ENCODE data around the gene VGLL4. TPM values are rescaled to one million over a fixed set of nuclear protein-coding genes. Genes with fewer than 3 reads are reported as not detected.

The VGLL4 gene
- total RNA-seq, 3 donors from 2014 or later: 42.5 to 51.3 (median 46.4) TPM

DNA sequence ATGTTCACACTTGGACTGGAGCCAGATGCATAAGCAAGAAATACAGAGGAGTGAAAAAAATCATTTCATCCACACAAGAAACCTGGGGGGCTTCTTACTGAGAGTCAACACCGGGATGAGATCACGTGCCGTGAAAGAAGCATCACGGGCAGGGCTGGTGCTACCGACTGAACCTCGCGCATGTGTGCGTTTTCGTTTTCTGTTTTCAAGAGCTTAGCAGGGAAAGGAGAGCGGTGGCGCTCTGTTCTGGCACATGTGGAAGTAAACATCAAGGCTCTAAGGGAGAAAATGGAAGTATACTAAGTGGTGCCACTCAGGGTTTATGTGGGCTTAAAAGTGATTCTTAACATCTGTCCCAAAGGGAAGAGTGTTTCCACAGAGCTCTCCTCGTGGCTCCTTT lies 55.9 kb downstream of the VGLL4 start:
- no peak for ATAC-seq
- H3K4me3 ChIP-seq: no peak overlapping the region
- DNase-seq: no peak
- no peak for TF ChIP-seq CTCF (IDR thresholded peaks at IDR 0.05)
- intact Hi-C loops (cut with DNase I, micrococcal nuclease): no loop called here
- H3K9me3 ChIP-seq: no peaks in the 10 kb centered on the region
- H3K4me1 ChIP-seq (ENCODE audit: low read depth): peaks cover 25% of the 10 kb centered on the region
- no peaks in the 10 kb centered on the region for H3K36me3 ChIP-seq (ENCODE audit: low read depth)

DNA sequence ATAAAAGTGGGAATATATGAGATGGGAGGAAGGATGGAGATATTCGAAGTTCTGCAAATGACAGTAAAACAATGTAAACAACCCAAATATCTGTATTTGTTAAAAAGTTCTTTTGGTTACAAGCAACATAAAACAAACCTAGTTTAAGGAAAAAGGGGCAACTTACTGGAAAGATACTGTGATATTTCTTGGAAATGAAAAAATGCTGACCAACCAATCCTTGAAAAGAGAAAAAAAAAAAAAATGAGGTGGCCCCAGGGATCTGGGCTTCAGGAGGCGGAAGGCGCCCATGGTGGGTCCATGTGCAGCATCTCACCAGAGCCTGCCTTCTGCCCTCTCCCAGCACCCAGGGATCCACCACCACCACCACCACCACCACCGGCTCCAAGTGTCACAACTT lies 59.1 kb downstream of the VGLL4 start:
- no peak overlapping the region for H3K4me3 ChIP-seq
- no peak for TF ChIP-seq CTCF (IDR thresholded peaks at IDR 0.05)
- no peaks in the 10 kb centered on the region for H3K9me3 ChIP-seq
- ATAC-seq (no peak), DNase-seq (no peak)
- peaks cover 27% of the 10 kb centered on the region for H3K4me1 ChIP-seq (ENCODE audit: low read depth)
- intact Hi-C loops (cut with DNase I, micrococcal nuclease): no loop called here
- H3K36me3 ChIP-seq (ENCODE audit: low read depth): no peaks in the 10 kb centered on the region

DNA sequence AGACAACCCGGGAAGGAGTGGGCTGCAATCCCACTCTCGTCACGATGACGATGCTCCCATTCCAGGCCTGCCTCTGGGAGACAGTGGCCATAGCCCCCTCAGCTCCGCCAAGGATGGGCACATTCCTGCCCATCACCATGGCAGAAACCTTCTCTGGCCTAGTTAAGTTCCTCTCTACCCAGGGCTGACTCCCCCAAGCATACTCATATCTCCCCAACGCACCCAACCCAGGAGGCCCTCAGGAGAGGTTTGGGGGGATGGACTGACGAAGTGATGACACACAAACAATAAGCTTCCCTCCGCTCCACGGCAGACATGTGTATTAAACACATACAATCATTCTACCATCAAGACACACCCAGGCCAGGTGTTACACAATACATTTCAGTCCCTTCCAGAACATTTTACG lies 60.1 kb downstream of the VGLL4 start:
- Histone ChIP-seq H3K4me3 (no peak overlapping the region), H3K9me3 (no peaks in the 10 kb centered on the region), H3K4me1 (ENCODE audit: low read depth) (peaks cover 27% of the 10 kb centered on the region), H3K36me3 (ENCODE audit: low read depth) (no peaks in the 10 kb centered on the region)
- no peak for TF ChIP-seq CTCF (IDR thresholded peaks at IDR 0.05)
- ATAC-seq (peak; percentile 30), DNase-seq (no peak)
- intact Hi-C loops (cut with DNase I, micrococcal nuclease): no loop called here

- ATAC-seq (no peak), DNase-seq (no peak)
- H3K4me3 ChIP-seq: no peak overlapping the region
- intact Hi-C loops (cut with DNase I, micrococcal nuclease): no loop called here
- no peaks in the 10 kb centered on the region for H3K36me3 ChIP-seq (ENCODE audit: low read depth)
- TF ChIP-seq CTCF (IDR thresholded peaks at IDR 0.05): no peak
- H3K4me1 ChIP-seq (ENCODE audit: low read depth): peaks cover 27% of the 10 kb centered on the region
- H3K9me3 ChIP-seq: no peaks in the 10 kb centered on the region
Observed at GRCh38 chr3:11583235-11583634, 60.5 kb downstream of the VGLL4 start.

GRCh38 chr3:11582191-11582968 lies 61.3 kb downstream of the VGLL4 start:
- Histone ChIP-seq H3K9me3 (no peaks in the 10 kb centered on the region), H3K36me3 (ENCODE audit: low read depth) (no peaks in the 10 kb centered on the region), H3K4me1 (ENCODE audit: low read depth) (peaks cover 27% of the 10 kb centered on the region), H3K4me3 (no peak overlapping the region)
- no peak for TF ChIP-seq CTCF (IDR thresholded peaks at IDR 0.05)
- peak in 2 of 3 donors; percentile 62 to 75 for DNase-seq
- intact Hi-C loops (cut with DNase I, micrococcal nuclease): no loop called here
- peak; percentile 80 for ATAC-seq
